Nephron (organoid): ENCODE data around the gene GATM.

ENCODE experiments used
- H3K27ac Mint-ChIP-seq, 3 experiments: 2 replicates each; pipeline ENCODE4 v1.8.0; 2020; ENCODE audit warnings: mixed read lengths in 3 of 3, mild to moderate bottlenecking in 2 of 3, moderate library complexity in 1 of 3
- H3K27me3 Mint-ChIP-seq: 2 replicates; pipeline ENCODE4 v1.8.0; 2021; ENCODE audit warnings: low read depth, mild to moderate bottlenecking, moderate library complexity, mixed read lengths
- H3K36me3 Mint-ChIP-seq: 2 replicates; pipeline ENCODE4 v1.8.0; 2020; ENCODE audit warnings: low read depth, mixed read lengths
- H3K4me1 Mint-ChIP-seq: 2 replicates; pipeline ENCODE4 v1.8.0; 2020; ENCODE audit warnings: mixed read lengths
- H3K4me3 Mint-ChIP-seq, 3 experiments: 2 replicates each; pipeline ENCODE4 v1.8.0; 2020; ENCODE audit warnings: mild to moderate bottlenecking in 3 of 3, mixed read lengths in 3 of 3, moderate library complexity in 2 of 3
- H3K9me3 Mint-ChIP-seq: 2 replicates; pipeline ENCODE4 v1.8.0; 2020; ENCODE audit warnings: mixed read lengths
- CTCF ChIP-seq, 3 experiments: fragments of 200-600 bp; sonication (generic); IDR thresholded peaks; one replicate each; pipeline ENCODE4 v1.5.0; 2021; ENCODE audit warnings: antibody characterized with exemption in 3 of 3; ENCODE audit not compliant: unreplicated experiment in 3 of 3

The GATM gene

GRCh38 chr15:45361878-45362277 is 16.5 kb downstream of the GATM start:
- Mint-ChIP-seq H3K36me3 (peaks cover 3% of the 10 kb centered on the region), H3K4me1 (no peaks in the 10 kb centered on the region), H3K27ac (peak overlapping the region; percentile 73 to 80 (median 75))

GRCh38 chr15:45355860-45356259 is 22.5 kb downstream of the GATM start:
- Mint-ChIP-seq H3K36me3 (no peaks in the 10 kb centered on the region), H3K27ac (no peak overlapping the region), H3K4me1 (no peaks in the 10 kb centered on the region), H3K27me3 (no peaks in the 10 kb centered on the region), H3K9me3 (no peaks in the 10 kb centered on the region), H3K4me3 (no peak overlapping the region)
- TF ChIP-seq CTCF (IDR thresholded peaks at IDR 0.05; ENCODE audit: unreplicated experiment in 3 of 3), result no peak

More at GRCh38 chr15:45361878-45362277, 16.5 kb downstream of the GATM start:
- H3K9me3 Mint-ChIP-seq, result no peaks in the 10 kb centered on the region
- no peak overlapping the region for H3K4me3 Mint-ChIP-seq
- H3K27me3 Mint-ChIP-seq, result no peaks in the 10 kb centered on the region
- no peak for TF ChIP-seq CTCF (IDR thresholded peaks at IDR 0.05; ENCODE audit: unreplicated experiment in 3 of 3)

- Mint-ChIP-seq H3K4me1 (no peaks in the 10 kb centered on the region), H3K27ac (no peak overlapping the region), H3K9me3 (no peaks in the 10 kb centered on the region), H3K36me3 (no peaks in the 10 kb centered on the region), H3K27me3 (peaks cover 2% of the 10 kb centered on the region), H3K4me3 (no peak overlapping the region)
- TF ChIP-seq CTCF (IDR thresholded peaks at IDR 0.05; ENCODE audit: unreplicated experiment in 3 of 3), result no peak
Observed at GRCh38 chr15:45354711-45355110, 23.6 kb downstream of the GATM start.

GRCh38 chr15:45351227-45351626 is 27.1 kb downstream of the GATM start:
- no peaks in the 10 kb centered on the region for H3K36me3 Mint-ChIP-seq
- H3K27ac Mint-ChIP-seq, result no peak overlapping the region
- no peak overlapping the region for H3K4me3 Mint-ChIP-seq
- H3K27me3 Mint-ChIP-seq, result peaks cover 5% of the 10 kb centered on the region
- H3K4me1 Mint-ChIP-seq, result no peaks in the 10 kb centered on the region
- TF ChIP-seq CTCF (IDR thresholded peaks at IDR 0.05; ENCODE audit: unreplicated experiment in 3 of 3), result no peak
- H3K9me3 Mint-ChIP-seq, result no peaks in the 10 kb centered on the region

GRCh38 chr15:45349623-45350022 is 28.7 kb downstream of the GATM start:
- peaks cover 5% of the 10 kb centered on the region for H3K27me3 Mint-ChIP-seq
- no peaks in the 10 kb centered on the region for H3K4me1 Mint-ChIP-seq
- no peak overlapping the region for H3K4me3 Mint-ChIP-seq
- H3K27ac Mint-ChIP-seq, result no peak overlapping the region
- TF ChIP-seq CTCF (IDR thresholded peaks at IDR 0.05; ENCODE audit: unreplicated experiment in 3 of 3), result no peak
- H3K36me3 Mint-ChIP-seq, result no peaks in the 10 kb centered on the region
- H3K9me3 Mint-ChIP-seq, result no peaks in the 10 kb centered on the region

GRCh38 chr15:45347989-45348388 is 30.4 kb downstream of the GATM start:
- TF ChIP-seq CTCF (IDR thresholded peaks at IDR 0.05; ENCODE audit: unreplicated experiment in 3 of 3), result no peak
- Mint-ChIP-seq H3K4me1 (no peaks in the 10 kb centered on the region), H3K27ac (no peak overlapping the region), H3K9me3 (no peaks in the 10 kb centered on the region), H3K36me3 (no peaks in the 10 kb centered on the region), H3K27me3 (peaks cover 7% of the 10 kb centered on the region), H3K4me3 (no peak overlapping the region)
